KMS-11 (cell line): ENCODE measurements around the gene GLRA1.

Experiments used
- H2AFZ ChIP-seq: fragments of 200-600 bp; sonication (generic); 2 replicates; pipeline ENCODE4 v1.6.1; 2016; ENCODE audit warnings: antibody characterized with exemption, mixed run types, low read depth
- H3K27ac ChIP-seq: fragments of 200-600 bp; sonication (generic); 2 replicates; pipeline ENCODE4 v1.6.1; 2016; ENCODE audit warnings: mild to moderate bottlenecking, mixed run types
- H3K27me3 ChIP-seq: fragments of 200-600 bp; sonication (generic); 2 replicates; pipeline ENCODE4 v1.6.1; 2017; ENCODE audit warnings: mild to moderate bottlenecking, low read depth, mixed run types, moderate library complexity; ENCODE audit not compliant: insufficient read depth
- H3K36me3 ChIP-seq: fragments of 200-600 bp; sonication (generic); 2 replicates; pipeline ENCODE4 v1.6.1; 2017; ENCODE audit warnings: mild to moderate bottlenecking, mixed run types; ENCODE audit not compliant: insufficient read depth
- H3K4me1 ChIP-seq: fragments of 200-600 bp; sonication (generic); 2 replicates; pipeline ENCODE4 v1.6.1; 2016; ENCODE audit warnings: mild to moderate bottlenecking, low read depth, mixed run types; ENCODE audit not compliant: poor library complexity, severe bottlenecking
- H3K4me2 ChIP-seq: fragments of 200-600 bp; sonication (generic); 2 replicates; pipeline ENCODE4 v1.7.0; 2016; ENCODE audit warnings: mild to moderate bottlenecking, mixed run types
- H3K4me3 ChIP-seq: fragments of 200-600 bp; sonication (generic); IDR thresholded peaks from 2 replicates; pipeline ENCODE4 v1.6.1; 2017; ENCODE audit warnings: low read depth, low read length, mixed read lengths; ENCODE audit not compliant: insufficient read depth
- H3K79me2 ChIP-seq: fragments of 200-600 bp; sonication (generic); 2 replicates; pipeline ENCODE4 v1.6.1; 2016; ENCODE audit warnings: low read depth, mixed run types; ENCODE audit not compliant: insufficient read depth
- H3K9ac ChIP-seq: fragments of 200-600 bp; sonication (generic); 2 replicates; pipeline ENCODE4 v1.6.1; 2016; ENCODE audit warnings: mild to moderate bottlenecking, mixed run types
- H4K20me1 ChIP-seq: fragments of 200-600 bp; sonication (generic); 2 replicates; pipeline ENCODE4 v1.6.1; 2016; ENCODE audit warnings: mild to moderate bottlenecking, mixed run types; ENCODE audit not compliant: insufficient read depth
- TF ChIP-seq, protein P1 (sequence below): fragments of 200-600 bp; sonication (generic); conservative IDR thresholded peaks from 2 replicates; pipeline ENCODE4 v1.6.1; 2017; ENCODE audit warnings: low read depth, mild to moderate bottlenecking, antibody characterized with exemption, low read length, moderate library complexity, mixed read lengths

Gene GLRA1

DNA sequence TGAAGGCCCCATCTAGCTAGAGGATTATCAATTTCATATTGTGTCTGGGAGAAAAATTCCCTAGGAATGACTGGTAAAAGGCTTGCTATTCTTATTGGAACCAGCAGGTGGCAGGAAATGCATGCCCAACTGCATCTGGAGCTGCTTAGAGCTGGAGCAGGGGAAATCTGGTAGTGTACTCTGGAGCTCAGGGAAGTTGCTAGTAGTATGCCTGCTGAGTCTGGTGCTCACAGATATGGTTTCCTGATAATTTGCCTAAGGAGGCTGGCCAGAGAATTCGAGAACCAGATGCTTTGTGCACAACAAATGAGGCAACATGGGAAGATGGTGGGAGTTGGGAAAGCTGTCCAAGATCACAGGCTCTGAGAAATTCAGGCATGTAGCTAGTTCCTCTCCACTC is 99.2 kb downstream of the GLRA1 start:
- H3K4me2 ChIP-seq, result no peak overlapping the region
- H3K36me3 ChIP-seq, result no peaks in the 10 kb centered on the region
- no peaks in the 10 kb centered on the region for H3K4me1 ChIP-seq
- no peak overlapping the region for H2AFZ ChIP-seq
- no peaks in the 10 kb centered on the region for H4K20me1 ChIP-seq
- TF ChIP-seq, protein P1, sequence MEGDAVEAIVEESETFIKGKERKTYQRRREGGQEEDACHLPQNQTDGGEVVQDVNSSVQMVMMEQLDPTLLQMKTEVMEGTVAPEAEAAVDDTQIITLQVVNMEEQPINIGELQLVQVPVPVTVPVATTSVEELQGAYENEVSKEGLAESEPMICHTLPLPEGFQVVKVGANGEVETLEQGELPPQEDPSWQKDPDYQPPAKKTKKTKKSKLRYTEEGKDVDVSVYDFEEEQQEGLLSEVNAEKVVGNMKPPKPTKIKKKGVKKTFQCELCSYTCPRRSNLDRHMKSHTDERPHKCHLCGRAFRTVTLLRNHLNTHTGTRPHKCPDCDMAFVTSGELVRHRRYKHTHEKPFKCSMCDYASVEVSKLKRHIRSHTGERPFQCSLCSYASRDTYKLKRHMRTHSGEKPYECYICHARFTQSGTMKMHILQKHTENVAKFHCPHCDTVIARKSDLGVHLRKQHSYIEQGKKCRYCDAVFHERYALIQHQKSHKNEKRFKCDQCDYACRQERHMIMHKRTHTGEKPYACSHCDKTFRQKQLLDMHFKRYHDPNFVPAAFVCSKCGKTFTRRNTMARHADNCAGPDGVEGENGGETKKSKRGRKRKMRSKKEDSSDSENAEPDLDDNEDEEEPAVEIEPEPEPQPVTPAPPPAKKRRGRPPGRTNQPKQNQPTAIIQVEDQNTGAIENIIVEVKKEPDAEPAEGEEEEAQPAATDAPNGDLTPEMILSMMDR, result peak; percentile 84
- no peak overlapping the region for H3K9ac ChIP-seq
- no peaks in the 10 kb centered on the region for H3K27me3 ChIP-seq
- no peak overlapping the region for H3K4me3 ChIP-seq
- H3K79me2 ChIP-seq, result no peaks in the 10 kb centered on the region
- H3K27ac ChIP-seq, result no peak overlapping the region

DNA sequence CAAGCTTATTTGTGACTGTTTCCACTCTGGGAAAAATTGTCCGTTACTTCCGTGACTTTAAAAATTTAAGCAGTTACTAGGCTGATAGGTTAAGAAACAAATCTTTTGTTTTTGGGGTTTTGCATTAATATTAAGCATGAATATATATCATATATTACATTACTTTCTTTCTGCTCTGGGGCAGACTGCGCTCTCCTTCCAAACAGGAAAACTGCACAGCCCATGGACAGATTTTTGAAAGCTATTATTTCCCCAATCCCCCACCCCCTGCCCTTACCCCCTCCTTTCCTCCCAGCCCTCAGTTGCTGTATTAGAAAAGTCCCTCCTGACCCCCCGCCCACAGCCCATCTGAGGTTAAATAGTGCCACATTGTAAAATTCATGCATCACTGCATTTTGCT is 102.5 kb downstream of the GLRA1 start:
- Histone ChIP-seq H3K4me3 (no peak overlapping the region), H3K27ac (no peak overlapping the region), H3K27me3 (no peaks in the 10 kb centered on the region), H3K4me2 (no peak overlapping the region), H4K20me1 (no peaks in the 10 kb centered on the region), H3K4me1 (no peaks in the 10 kb centered on the region), H3K36me3 (no peaks in the 10 kb centered on the region), H2AFZ (no peak overlapping the region), H3K9ac (no peak overlapping the region), H3K79me2 (no peaks in the 10 kb centered on the region)
- TF ChIP-seq, protein P1, result no peak

DNA sequence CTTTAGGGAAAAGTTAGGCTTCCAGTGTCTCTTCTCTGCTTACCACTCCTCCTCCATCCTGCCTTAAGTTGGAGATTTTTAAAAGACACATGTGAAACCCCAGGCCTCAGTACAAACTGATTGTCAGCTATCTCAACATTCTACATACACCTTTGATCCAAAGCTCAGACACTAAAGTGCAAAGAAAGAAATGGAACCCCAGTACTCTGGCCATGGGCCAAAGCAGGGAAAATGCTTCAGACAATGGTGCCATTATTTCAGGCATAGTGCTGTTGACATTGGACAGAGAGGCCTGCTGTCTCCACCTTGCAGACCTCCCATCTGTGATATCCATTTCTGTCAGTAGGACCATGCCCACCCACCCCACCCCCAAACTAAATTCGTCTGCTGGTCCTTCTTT is 103.7 kb downstream of the GLRA1 start:
- no peaks in the 10 kb centered on the region for H3K79me2 ChIP-seq
- no peaks in the 10 kb centered on the region for H3K36me3 ChIP-seq
- TF ChIP-seq, protein P1, result no peak
- H3K4me2 ChIP-seq, result no peak overlapping the region
- no peaks in the 10 kb centered on the region for H4K20me1 ChIP-seq
- H3K4me1 ChIP-seq, result no peaks in the 10 kb centered on the region
- H2AFZ ChIP-seq, result no peak overlapping the region
- H3K27ac ChIP-seq, result no peak overlapping the region
- H3K4me3 ChIP-seq, result no peak overlapping the region
- H3K27me3 ChIP-seq, result no peaks in the 10 kb centered on the region
- H3K9ac ChIP-seq, result no peak overlapping the region

DNA sequence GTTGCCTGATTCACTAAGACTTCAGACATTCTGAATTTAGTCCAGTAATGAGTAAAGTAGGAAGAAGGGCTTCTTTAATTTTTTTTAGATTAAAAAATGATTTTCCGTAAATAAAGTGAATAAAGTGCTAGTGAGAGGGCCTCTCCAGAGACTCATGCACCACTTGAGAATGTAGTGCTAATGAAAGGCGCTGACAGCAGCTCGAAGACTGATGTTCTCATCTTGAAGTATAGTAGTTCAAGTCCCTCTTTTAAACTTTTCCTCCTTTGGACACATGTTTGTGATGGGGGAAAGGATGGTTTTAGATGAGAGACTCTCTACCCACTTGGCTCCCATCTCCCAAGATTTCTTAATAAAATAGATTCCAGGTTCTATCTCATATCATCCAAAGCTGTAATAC is 104.4 kb downstream of the GLRA1 start:
- H3K27ac ChIP-seq, result no peak overlapping the region
- no peaks in the 10 kb centered on the region for H3K4me1 ChIP-seq
- no peak overlapping the region for H3K4me3 ChIP-seq
- no peaks in the 10 kb centered on the region for H3K27me3 ChIP-seq
- H3K9ac ChIP-seq, result no peak overlapping the region
- H4K20me1 ChIP-seq, result no peaks in the 10 kb centered on the region
- no peak overlapping the region for H3K4me2 ChIP-seq
- TF ChIP-seq, protein P1, result no peak
- no peak overlapping the region for H2AFZ ChIP-seq
- H3K36me3 ChIP-seq, result no peaks in the 10 kb centered on the region
- no peaks in the 10 kb centered on the region for H3K79me2 ChIP-seq
